HG02571 (cell line): ENCODE results near the gene FOXA3.
A peak's percentile ranks its signal among the peaks of the same experiment; 100 is the strongest.
"Not testable (repeated sequence)": the region's sequence is repeated elsewhere in the genome, so short reads cannot be mapped to it uniquely, and the experiment has no call there.

Source experiments
- ATAC-seq: cut with Tn5 transposase; IDR thresholded peaks from one replicate; pipeline ENCODE4 v1.9.1; 2021; ENCODE audit warnings: mild to moderate bottlenecking, moderate library complexity; ENCODE audit not compliant: unreplicated experiment

FOXA3 gene

DNA sequence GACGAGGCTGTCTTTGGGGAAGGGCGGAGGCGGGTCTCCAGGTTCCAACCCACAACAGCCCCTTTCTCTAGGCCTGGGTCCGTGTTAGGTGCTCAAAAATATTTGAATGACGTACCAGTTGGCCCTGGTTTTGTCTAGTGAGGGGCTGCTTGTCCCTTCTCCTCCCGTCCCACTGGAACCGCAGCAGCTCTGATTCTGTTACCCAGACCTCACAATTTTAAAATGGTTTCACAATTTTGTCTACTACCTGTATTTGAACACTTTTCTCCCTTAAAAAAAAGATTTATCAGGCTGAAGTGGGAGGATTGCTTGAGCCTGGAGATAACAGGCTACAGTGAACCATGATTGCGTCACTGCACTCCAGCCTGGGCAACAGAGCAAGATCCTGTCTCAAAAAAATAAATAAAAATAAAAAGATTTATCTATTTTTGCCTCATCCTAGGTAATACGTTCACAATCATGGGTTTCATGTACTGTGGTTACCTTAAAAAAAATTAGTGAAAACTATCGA, 23.1 kb downstream of the FOXA3 start:
- no peak for ATAC-seq

- ATAC-seq, result no peak
These were observed 25.2 kb downstream of the FOXA3 start for GRCh38 chr19:45889210-45889885.

GRCh38 chr19:45890877-45891276, 26.8 kb downstream of the FOXA3 start:
- no peak for ATAC-seq

DNA sequence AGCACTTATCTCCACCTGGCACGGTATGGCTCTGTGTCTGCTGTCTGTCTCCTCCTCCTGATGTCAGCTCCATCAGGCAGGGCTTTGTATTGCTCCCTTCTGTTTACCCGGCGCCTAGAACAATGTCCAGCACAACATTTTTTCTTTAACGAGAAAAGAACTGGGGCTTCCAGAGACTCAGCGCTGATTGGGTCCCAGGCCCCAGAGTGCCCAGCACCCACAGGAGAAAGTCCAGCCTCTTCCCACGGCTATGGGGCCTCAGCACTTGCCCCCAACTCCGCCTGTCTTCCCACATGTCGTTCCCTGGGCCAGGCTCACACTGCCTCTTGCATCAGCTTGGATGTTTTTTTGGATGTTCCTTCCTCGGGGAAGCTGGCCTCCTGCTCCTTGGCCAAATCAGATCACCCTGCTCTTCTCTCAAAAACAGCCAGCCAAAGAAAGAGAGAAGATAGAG, 31.4 kb downstream of the FOXA3 start:
- ATAC-seq, result no peak

- not testable (repeated sequence) for ATAC-seq
These were observed 32.0 kb downstream of the FOXA3 start for GRCh38 chr19:45895983-45896599.

DNA sequence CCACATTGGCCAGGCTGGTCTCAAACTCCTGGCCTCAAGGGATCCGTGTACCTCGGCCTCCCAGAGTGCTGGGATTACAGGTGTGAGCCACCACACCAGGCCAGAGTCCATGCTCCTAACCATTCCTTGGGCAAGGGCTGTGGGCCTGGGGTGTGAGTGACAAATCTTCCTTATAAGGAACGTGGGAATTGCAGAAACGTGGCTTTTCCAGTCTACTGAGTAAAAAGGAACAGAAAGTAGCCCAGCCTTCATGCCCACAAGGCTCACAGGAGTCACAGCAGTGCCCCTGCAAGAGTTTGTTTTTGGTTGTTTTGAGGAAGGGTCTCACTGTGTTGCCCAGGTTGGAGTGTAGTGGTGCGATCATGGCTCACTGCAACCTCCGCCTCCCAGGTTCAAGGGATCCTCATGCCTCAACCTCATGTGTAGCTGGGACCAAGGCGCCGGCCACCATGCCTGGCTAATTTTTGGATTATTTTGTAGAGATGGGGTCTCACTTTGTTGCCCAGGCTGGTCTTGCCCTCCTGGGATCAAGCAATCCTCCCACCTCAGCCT, 33.2 kb downstream of the FOXA3 start:
- ATAC-seq, result no peak

GRCh38 chr19:45899253-45899652, 35.1 kb downstream of the FOXA3 start:
- ATAC-seq, result no peak

- ATAC-seq, result no peak
These were observed 35.9 kb downstream of the FOXA3 start for GRCh38 chr19:45899919-45900589.

DNA sequence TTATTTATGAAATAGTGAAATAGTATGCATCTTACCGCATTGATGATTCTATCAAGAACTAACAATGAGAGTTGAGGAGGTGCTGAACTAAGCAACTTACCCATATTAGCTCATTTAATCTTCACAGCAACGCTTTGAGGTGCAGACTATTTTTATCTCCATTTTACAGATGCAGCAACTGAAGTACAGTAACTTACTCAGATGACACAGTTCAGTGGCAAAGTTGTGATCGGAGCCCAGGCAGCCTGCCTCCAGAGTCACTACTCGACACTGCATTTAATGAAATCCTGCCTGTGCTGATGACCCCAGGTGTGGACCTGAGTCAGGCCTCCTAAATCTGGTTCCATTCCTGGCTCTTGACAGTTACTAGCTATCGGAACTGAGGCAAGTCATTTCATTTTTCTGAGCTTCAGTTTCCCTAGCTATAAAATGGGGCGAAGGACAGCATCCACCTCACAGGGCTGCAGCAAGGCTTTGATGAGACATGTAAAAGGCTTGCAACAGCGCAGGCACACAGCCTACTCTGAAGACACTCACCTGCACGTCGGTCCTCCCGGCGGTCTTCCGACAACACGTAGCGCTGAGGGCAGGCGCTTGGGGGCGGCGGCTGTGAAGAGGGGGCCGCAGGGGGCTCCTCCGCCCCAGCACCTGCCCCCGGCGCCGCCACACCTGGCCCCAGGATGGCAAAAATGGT, 36.8 kb downstream of the FOXA3 start:
- ATAC-seq, result no peak

DNA sequence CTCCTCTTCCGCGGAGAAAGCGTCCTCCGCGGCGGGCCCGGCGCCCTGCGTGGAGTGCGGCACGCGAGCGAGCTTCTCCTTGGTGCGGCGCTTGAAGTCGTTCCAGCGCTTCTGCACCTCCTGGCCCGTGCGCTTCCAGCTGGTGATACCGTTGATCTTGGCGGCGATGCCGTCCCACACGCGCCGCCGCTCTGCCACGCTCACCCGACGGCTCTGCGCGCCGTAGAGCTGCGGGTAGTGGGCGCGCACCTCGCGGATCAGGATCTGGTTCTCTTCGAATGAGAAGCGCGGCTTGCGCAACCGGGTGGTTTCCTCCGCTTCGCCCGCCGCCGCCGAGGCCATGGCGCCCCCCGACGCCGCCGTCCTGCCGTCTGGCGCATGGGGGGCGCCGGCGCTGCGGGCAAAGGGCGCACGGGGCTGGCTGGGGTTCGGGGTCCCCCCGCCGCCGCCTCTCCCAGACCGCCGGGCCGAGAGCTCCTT, 37.3 kb downstream of the FOXA3 start:
- ATAC-seq, result no peak

DNA sequence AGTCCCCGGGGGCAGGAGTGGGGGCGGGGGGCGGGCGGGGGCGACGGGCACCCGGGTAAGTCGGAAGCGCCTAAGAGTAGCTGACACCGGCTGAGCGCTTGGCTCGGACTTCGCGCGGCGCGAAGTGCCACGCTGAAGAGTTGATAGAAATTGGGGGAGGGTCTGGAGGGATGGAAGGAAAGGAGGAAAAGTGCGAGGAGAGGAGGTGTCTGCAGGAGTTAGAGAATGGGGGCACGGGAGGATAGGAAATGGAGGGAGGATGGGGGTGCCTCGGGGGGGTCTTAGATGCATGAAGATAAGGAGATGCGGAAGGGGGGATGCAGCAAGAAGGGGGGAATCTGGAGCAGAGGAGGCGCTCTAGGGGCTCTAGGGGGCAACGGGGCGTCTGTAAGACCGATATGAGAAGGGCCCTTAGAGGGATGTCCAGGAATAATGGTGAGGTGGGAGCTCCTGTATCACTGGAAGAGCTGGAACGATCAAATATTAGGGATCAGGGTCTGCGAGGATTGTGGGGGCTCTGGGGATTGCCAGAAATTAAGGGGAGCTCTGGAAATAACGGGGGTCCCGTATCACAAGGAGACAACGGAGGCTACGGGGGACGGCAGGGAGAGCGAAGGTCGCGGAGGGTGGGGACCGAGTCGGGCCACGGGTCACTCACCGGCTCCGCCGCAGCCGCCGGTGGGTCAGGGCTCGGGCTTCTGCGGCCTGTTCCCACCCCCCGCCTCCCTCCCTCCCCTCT, 38.0 kb downstream of the FOXA3 start, which contains the start of gene MYPOP:
TSS of gene MYPOP (minus strand) at position 702 of the 739 bp plus-strand sequence. CDS start 840 bp downstream, outside the sequence.
- no peak for ATAC-seq

DNA sequence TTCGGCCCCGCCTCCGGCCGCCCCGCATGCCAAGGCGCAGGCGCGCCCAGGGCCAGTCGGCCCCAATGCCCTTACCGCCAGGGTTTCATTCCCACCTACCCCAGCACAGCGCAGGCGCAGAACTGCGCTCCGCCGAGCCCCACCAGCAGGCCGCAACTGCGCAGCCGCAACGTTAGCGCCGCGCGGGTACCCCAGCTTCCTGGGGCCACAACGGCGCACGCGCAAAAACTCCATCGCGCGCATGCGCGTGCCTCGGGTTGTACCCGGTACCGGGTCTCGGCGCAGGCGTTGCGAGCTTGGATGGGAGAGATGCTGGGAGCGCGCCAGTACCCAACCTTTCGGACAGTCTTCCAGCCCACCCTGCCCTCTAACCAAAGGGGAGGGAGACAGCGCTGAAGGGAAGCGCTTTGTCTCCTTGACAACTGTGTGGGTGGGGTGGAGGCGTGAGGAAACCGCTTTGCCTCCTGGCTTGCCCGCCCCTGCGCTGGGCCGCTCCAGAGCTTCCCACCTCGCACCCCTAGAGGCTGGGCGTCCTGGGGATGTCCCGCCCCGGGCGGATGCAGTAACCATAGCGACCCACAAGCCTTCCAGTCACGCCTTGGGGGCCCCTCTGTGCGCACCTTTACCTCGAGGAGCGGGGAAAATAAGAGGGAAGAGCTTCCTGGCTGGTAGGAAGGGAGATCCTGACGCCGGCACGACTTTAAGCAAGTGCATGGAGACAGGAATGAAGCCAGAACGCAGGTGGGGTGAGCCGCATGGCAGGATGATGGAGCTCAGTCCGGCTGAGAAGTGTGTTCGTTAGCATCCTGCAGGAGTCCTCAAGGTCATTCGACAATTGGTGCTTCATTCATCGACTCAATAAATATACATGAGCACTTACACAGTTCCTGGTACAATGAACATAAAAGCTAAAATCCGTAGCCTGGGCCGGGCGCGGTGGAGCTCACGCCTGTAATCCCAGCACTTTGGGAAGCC, 38.8 kb downstream of the FOXA3 start:
- ATAC-seq, result peak; percentile 81

DNA sequence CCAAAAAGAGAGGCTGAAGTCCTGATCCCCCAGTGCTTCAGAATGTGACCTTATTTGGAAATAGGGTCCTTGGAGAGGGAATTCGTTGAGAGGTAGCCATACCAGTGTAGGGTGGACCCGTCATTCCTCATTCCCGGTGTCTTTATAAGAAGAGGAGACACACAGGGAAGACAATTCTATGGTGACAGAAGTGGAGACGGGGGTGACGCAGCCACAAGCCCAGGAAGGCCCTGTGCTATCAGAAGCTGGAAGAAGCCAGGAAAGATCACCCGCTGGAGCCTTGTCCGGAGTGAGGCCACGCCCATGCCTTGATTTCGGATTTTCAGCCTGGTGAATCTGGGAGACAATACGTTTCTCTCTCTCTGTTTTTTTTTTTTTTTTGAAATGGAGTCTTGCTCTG, 40.9 kb downstream of the FOXA3 start:
- ATAC-seq, result no peak

GRCh38 chr19:45906221-45906620, 42.1 kb downstream of the FOXA3 start:
- no peak for ATAC-seq

DNA sequence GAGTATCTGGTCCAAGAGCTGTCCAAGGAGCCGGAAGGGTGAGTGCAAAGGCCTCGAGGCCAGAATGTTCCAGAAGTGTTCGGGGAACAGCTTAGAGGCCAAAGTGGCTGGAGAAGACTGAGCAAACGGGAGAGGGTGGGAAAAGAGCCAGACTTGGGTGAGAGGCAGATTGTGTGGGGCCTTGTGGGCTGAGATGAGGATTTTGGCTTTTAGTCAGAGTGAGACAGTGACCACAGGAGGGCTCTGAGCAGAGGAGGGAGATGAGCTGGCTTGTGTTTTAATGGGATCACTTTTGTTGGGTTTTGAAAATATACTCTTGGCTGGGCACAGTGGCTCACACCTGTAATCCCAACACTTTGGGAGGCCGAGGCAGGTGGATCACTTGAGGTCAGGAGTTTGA, 44.8 kb downstream of the FOXA3 start:
- ATAC-seq, result no peak

GRCh38 chr19:45911291-45911690, 47.2 kb downstream of the FOXA3 start:
- ATAC-seq, result no peak

GRCh38 chr19:45913874-45914830, 50.0 kb downstream of the FOXA3 start, which contains the start of gene NANOS2:
Gene NANOS2, minus strand, starts transcription at chr19:45914778. Its CDS starts 85 bp downstream, at chr19:45914693.
- no peak for ATAC-seq
